ENCODE results near the gene PDF.

GRCh38 chr16:69286941-69287713 lies 43.3 kb downstream of the PDF start:
- TF ChIP-seq CTCF (conservative IDR thresholded peaks at IDR 0.05; ENCODE audit: low read depth, low read length) (peak; percentile 76), EZH2 (IDR thresholded peaks at IDR 0.05; ENCODE audit: borderline replicate concordance, low read depth, low read length, poor library complexity, severe bottlenecking) (no peak)
